DND-41 (cell line): Measurements from ENCODE around the gene HELZ.

Source experiments
- ATAC-seq: fragments of 200-7000 bp; cut with Tn5 transposase; 3 replicates; pipeline ENCODE4 v1.9.1; 2021; ENCODE audit warnings: low read depth; ENCODE audit not compliant: insufficient read depth
- DNase-seq: peaks from one replicate; pipeline ENCODE4 v3.0.0-alpha.2; 2020
- H2AFZ ChIP-seq: 2 replicates; pipeline ENCODE4 v1.6.0; 2012; ENCODE audit warnings: low read depth, low read length
- H3K27ac ChIP-seq: 2 replicates; pipeline ENCODE4 v1.5.1; 2012; ENCODE audit warnings: low read length, inconsistent platforms
- H3K27me3 ChIP-seq: fragments of 200-600 bp; sonication (generic); 2 replicates; pipeline ENCODE4 v1.6.0; 2012; ENCODE audit warnings: low read length, mild to moderate bottlenecking, inconsistent platforms; ENCODE audit not compliant: insufficient read depth, poor library complexity
- H3K36me3 ChIP-seq: 2 replicates; pipeline ENCODE4 v1.5.1; 2012; ENCODE audit warnings: low read length, inconsistent platforms; ENCODE audit not compliant: insufficient read depth
- H3K4me1 ChIP-seq: 2 replicates; pipeline ENCODE4 v1.5.1; 2012; ENCODE audit warnings: mild to moderate bottlenecking, low read length; ENCODE audit not compliant: insufficient read depth
- H3K4me2 ChIP-seq: 2 replicates; pipeline ENCODE4 v1.6.0; 2012; ENCODE audit warnings: mild to moderate bottlenecking, moderate library complexity, low read length, inconsistent platforms; ENCODE audit not compliant: insufficient read depth
- H3K4me3 ChIP-seq, 2 experiments: fragments of 200-600 bp in 1 of 2; shearing (Covaris generic) in 1 of 2; 2 replicates each; pipeline ENCODE4 v1.5.1; 2012 to 2016; ENCODE audit warnings: inconsistent platforms in 2 of 2, low read length in 2 of 2, mild to moderate bottlenecking in 2 of 2, low read depth in 1 of 2, moderate library complexity in 1 of 2
- H3K79me2 ChIP-seq: 2 replicates; pipeline ENCODE4 v1.6.0; 2012; ENCODE audit warnings: low read length, inconsistent platforms; ENCODE audit not compliant: insufficient read depth
- H3K9ac ChIP-seq: 2 replicates; pipeline ENCODE4 v1.6.0; 2012; ENCODE audit warnings: low read depth, mild to moderate bottlenecking, inconsistent platforms, low read length, moderate library complexity
- H3K9me3 ChIP-seq: 2 replicates; pipeline ENCODE4 v1.5.1; 2012; ENCODE audit warnings: low read length, moderate library complexity, mild to moderate bottlenecking, inconsistent platforms; ENCODE audit not compliant: insufficient read depth, severe bottlenecking
- H4K20me1 ChIP-seq: 2 replicates; pipeline ENCODE4 v1.6.0; 2012; ENCODE audit warnings: low read length; ENCODE audit not compliant: insufficient read depth
- CTCF ChIP-seq: IDR thresholded peaks from 2 replicates; pipeline ENCODE4 v1.5.1; 2012; ENCODE audit warnings: borderline replicate concordance, low read length, moderate library complexity, mild to moderate bottlenecking; ENCODE audit not compliant: poor library complexity, severe bottlenecking; ENCODE audit errors: extremely low read depth
- EZH2 ChIP-seq: IDR thresholded peaks from 3 replicates; pipeline ENCODE4 v1.6.1; 2012; ENCODE audit warnings: borderline replicate concordance, low read depth, mild to moderate bottlenecking, moderate library complexity, low read length, inconsistent platforms; ENCODE audit not compliant: severe bottlenecking

HELZ gene

GRCh38 chr17:67283731-67284516, 38.9 kb upstream of the HELZ start:
- H3K4me3 ChIP-seq, result no peak overlapping the region
- H3K79me2 ChIP-seq, result no peaks in the 10 kb centered on the region
- ATAC-seq, result no peak
- no peak for TF ChIP-seq CTCF
- no peak for TF ChIP-seq EZH2
- no peak for DNase-seq
- H3K27ac ChIP-seq, result no peak overlapping the region
- H3K9ac ChIP-seq, result no peak overlapping the region
- H3K4me1 ChIP-seq, result no peaks in the 10 kb centered on the region
- H4K20me1 ChIP-seq, result no peaks in the 10 kb centered on the region
- H3K36me3 ChIP-seq, result no peaks in the 10 kb centered on the region
- H3K9me3 ChIP-seq, result no peaks in the 10 kb centered on the region
- no peaks in the 10 kb centered on the region for H3K27me3 ChIP-seq
- H3K4me2 ChIP-seq, result no peak overlapping the region
- H2AFZ ChIP-seq, result no peak overlapping the region

GRCh38 chr17:67281743-67282142, 36.7 kb upstream of the HELZ start:
- Histone ChIP-seq H4K20me1 (no peaks in the 10 kb centered on the region), H3K4me1 (no peaks in the 10 kb centered on the region), H3K9me3 (no peaks in the 10 kb centered on the region), H3K27ac (no peak overlapping the region), H2AFZ (no peak overlapping the region), H3K9ac (no peak overlapping the region), H3K36me3 (no peaks in the 10 kb centered on the region), H3K79me2 (no peaks in the 10 kb centered on the region), H3K27me3 (no peaks in the 10 kb centered on the region), H3K4me3 (no peak overlapping the region), H3K4me2 (no peak overlapping the region)
- ATAC-seq, result no peak
- no peak for TF ChIP-seq CTCF
- no peak for TF ChIP-seq EZH2
- DNase-seq, result no peak

GRCh38 chr17:67281053-67281452, 36.1 kb upstream of the HELZ start:
- TF ChIP-seq CTCF (no peak), EZH2 (no peak)
- DNase-seq, result no peak
- no peaks in the 10 kb centered on the region for H3K79me2 ChIP-seq
- no peaks in the 10 kb centered on the region for H3K4me1 ChIP-seq
- H3K4me2 ChIP-seq, result no peak overlapping the region
- no peak overlapping the region for H2AFZ ChIP-seq
- no peak overlapping the region for H3K27ac ChIP-seq
- H4K20me1 ChIP-seq, result no peaks in the 10 kb centered on the region
- no peaks in the 10 kb centered on the region for H3K9me3 ChIP-seq
- no peak overlapping the region for H3K4me3 ChIP-seq
- ATAC-seq, result no peak
- no peak overlapping the region for H3K9ac ChIP-seq
- no peaks in the 10 kb centered on the region for H3K36me3 ChIP-seq
- no peaks in the 10 kb centered on the region for H3K27me3 ChIP-seq

- no peak overlapping the region for H2AFZ ChIP-seq
- DNase-seq (no peak), ATAC-seq (no peak)
- no peak overlapping the region for H3K4me3 ChIP-seq
- no peaks in the 10 kb centered on the region for H3K4me1 ChIP-seq
- H3K4me2 ChIP-seq, result no peak overlapping the region
- H3K9me3 ChIP-seq, result no peaks in the 10 kb centered on the region
- H3K9ac ChIP-seq, result no peak overlapping the region
- H3K27ac ChIP-seq, result no peak overlapping the region
- TF ChIP-seq CTCF (no peak), EZH2 (no peak)
- H3K27me3 ChIP-seq, result no peaks in the 10 kb centered on the region
- no peaks in the 10 kb centered on the region for H3K79me2 ChIP-seq
- H3K36me3 ChIP-seq, result no peaks in the 10 kb centered on the region
- H4K20me1 ChIP-seq, result no peaks in the 10 kb centered on the region
Observed at GRCh38 chr17:67280279-67280678, 35.3 kb upstream of the HELZ start.
